GM19452 (cell line): ENCODE results near the gene UHMK1.
"Not testable (repeated sequence)": the region's sequence is repeated elsewhere in the genome, so short reads cannot be mapped to it uniquely, and the experiment has no call there.

ENCODE experiments used
- ATAC-seq: cut with Tn5 transposase; IDR thresholded peaks from one replicate; pipeline ENCODE4 v1.9.1; 2021; ENCODE audit not compliant: unreplicated experiment

The UHMK1 gene

DNA sequence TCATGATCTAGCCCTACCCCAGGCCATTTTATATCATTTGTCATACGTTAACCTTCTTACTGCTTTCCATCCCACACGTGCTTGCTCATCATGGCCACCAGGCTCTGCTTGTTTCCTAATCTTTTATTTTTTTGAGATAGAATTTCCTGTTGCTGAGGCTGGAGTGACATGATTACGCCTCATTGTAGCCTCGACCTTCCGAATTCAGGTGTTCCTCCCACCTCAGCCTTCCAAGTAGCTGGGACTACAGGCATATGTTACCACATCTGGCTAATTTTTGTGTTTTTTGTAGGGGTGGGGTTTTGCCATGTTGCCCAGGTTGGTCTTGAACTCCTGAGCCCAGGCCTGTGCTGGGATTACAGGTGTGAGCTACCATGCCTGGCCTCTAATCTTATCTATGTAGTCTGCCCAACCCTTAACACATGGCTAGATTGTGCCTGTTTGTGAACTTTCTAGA is 67.2 kb downstream of the UHMK1 start:
- ATAC-seq = no peak

DNA sequence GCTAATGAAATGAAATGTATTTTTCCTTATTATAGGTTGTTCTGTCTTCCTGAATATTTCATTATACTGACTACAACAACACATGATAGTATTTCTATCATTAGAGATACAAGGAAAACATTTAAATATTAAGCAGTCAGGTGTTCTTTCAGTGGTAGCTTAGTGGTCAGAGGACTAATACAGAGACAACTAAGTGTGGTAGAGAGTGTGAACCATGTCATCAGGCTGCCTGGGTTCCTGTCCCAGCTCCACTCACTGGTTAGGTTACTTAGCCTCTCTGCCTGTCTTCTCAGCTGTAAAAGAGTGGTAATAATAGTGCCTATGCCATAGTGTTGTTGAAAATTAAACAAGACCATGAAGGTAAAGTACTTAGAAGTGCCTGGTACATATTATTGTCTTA is 67.8 kb downstream of the UHMK1 start:
- no peak for ATAC-seq

DNA sequence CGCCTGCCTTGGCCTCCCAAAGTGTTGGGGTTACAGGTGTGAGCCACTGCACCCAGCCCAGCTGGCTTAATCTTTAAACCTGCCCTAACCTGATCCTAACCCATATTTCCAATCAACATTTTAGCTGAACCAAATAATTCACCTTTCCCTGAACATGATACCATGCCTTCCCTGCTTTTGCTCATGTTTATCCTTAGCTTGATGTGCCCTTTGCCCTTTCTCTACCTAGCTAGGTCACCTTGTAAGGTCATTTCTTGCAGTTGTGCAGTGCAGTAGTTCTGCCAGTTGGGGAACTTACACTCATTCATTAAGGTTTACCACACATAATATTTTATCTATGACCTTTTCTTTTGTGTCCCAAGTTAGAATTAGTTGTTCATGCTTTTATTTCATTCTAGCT is 69.3 kb downstream of the UHMK1 start:
- no peak for ATAC-seq

DNA sequence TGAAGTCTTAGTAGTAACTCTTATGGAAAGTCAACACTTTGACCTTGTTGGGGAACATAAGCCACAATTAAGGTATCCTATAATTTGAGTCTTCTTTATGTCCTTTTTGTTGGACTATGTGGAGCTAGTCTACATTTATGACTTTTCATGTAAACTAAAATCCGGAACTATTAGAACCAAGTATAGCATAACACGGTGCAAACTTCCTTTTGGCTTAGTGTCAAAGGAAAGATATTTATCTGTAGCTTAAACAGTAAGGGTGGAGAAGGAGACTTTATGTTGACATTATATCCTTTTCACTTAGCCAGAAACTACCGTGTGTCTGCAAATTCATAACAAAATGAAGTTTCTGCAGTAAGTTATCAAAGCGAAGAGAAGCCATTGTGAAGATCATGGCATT is 71.2 kb downstream of the UHMK1 start:
- no peak for ATAC-seq

DNA sequence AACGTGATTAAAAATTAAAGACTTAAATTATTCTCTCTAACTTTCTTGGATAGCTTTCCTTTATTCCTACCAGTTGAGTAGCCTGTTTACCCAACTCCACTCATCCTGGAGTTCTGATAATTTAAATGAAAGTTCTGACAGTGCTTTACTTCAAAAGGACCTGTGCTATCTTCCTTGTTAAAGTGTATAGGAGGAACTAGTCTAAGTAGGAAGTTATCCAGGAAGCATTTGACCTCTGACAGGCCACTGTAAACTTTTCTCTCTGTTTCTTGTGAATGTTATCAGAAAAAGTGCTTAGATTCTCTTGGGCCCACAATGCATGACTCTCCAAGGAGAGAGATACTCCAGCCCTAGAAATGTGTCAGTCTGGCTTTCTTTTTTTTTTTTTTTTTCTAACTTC is 73.1 kb downstream of the UHMK1 start:
- ATAC-seq = no peak

DNA sequence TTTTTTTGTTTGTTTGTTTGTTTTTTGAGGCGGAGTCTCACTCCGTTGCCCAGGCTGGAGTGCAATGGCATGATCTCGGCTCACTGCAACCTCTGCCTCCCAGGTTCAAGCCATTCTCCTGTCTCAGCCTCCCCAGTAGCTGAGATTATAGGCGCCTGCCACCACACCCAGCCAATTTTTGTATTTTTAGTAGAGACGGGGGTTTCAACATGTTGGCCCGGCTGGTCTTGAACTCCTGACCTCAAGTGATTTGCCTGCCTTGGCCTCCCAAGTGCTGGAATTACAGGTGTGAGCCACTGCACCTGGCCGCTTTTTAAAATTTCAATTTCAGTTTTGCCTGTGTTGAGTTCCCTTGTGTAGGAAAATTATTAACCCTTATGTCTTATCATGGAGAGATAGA is 73.5 kb downstream of the UHMK1 start:
- not testable (repeated sequence) for ATAC-seq

DNA sequence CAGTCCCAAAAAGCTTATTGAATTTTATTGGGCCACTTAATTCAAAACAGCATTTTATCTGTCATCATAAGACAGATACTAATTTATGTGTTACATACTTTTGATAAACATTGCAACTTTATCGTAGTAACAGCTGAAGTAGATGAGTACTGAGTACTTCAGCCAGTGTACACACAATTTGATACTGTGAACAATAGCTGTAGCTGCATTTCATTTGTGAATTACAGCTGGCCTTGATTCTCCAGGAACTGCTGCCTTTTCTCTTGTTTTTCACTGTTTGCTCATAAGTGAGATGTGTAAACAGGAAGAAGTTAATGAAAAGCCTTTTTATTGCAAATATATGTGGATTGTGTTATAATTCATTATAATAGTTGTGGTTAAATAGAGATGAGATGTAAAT is 74.1 kb downstream of the UHMK1 start:
- no peak for ATAC-seq

DNA sequence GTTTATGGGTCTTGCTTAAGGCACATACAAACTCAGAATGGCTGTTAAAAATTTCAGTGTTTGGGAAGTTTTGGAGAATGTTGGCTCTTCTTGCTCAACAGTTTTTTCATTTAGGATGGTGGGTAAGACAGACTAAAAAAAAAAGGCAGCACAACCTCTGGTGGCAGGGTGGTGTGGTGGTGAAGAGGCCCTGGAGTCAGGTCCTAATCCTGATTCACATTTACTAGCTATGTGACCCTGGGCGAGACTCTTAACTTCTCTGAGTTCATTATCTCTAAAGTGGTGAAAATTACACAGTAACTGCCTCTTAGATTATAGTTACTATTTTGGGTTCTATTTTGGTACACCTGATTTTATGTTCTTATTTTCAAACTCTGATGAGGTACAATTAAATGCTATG is 75.5 kb downstream of the UHMK1 start:
- no peak for ATAC-seq

DNA sequence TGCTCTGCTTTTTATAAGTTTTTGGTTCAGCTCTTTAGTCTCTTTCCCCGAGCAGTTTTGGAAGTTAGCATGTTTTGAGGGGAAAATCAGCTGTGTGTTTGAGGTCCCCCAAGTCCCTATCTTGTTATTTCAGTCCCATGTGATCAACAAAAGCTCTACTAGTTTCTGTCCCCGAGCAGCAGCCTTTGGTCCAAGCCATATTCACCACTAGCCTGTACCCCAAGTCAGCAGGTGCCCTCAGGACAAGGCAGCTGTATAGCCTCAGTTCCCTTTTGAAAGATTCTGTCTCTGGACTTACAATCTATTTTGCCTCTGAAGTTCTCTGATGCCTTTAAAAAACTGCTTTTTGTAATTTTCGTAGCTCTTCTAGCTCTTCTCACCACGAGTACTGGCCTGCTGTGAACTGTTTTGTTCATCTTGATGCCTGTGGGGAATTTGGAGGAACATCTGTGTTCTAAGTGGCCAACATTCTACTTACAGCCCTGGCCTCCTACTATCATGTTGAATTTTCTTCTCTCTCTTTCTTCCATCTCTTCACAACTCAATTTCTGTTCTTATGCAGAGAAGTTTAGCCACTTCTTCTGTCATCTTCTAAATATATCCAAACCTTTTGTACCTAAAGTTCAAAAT is 80.6 kb downstream of the UHMK1 start:
- no peak for ATAC-seq

DNA sequence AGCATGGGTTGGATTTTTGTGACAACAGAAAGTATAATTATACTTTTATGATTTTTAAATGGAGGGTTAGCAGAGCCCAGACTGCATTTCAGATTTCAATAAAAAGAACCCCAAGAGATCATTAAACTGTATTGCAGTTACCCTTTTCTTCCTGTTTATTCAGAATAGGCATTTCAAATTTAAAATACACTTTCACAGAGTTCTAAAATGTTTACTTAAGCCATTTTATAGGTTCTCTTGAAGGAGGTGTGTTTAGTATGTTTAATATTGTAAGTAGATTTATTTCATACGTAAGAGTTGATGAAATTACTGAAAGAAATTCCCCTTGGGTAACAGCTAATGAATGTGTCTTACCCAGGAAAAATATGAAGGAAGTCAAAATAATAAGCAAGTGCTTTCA is 81.3 kb downstream of the UHMK1 start:
- no peak for ATAC-seq
